Naive thymus-derived CD4-positive, alpha-beta T cell (primary cell): ENCODE results near the gene ORC4. TPM values are rescaled to one million over a fixed set of nuclear protein-coding genes. Genes with fewer than 3 reads are reported as not detected.
"Not testable (repeated sequence)": the region's sequence is repeated elsewhere in the genome, so short reads cannot be mapped to it uniquely, and the experiment has no call there.

Experiments used
- ATAC-seq: fragments of 150-1000 bp; cut with Tn5 transposase; 2 replicates; pipeline ENCODE4 v1.10.0; 2021; ENCODE audit warnings: mild to moderate bottlenecking, moderate library complexity
- CTCF ChIA-PET: fragments of 350-600 bp; sonication (Branson Sonifier 250); formaldehyde crosslinking; loops from one replicate; lab custom pipeline; 2021; ENCODE audit warnings: antibody characterized with exemption; lab: Charles Lee
- POLR2A ChIA-PET: fragments of 350-600 bp; sonication (Branson Sonifier 250); formaldehyde crosslinking; loops from one replicate; lab custom pipeline; 2021; ENCODE audit warnings: antibody characterized with exemption, inconsistent platforms; lab: Charles Lee
- DNase-seq, 9 donors: peaks; one replicate each; pipeline versions ENCODE4 v3.0.0 to v3.0.0-alpha.2; 2020 to 2022; ENCODE audit warnings: mixed read lengths in 1 of 9
- H3K27ac ChIP-seq: one replicate; pipeline ENCODE4 v1.7.0; 2013; ENCODE audit warnings: mild to moderate bottlenecking, low read depth, low read length, moderate library complexity
- H3K27me3 ChIP-seq, 2 donors: one replicate each; pipeline ENCODE4 v1.7.0; 2013; ENCODE audit warnings: low read length in 2 of 2, mild to moderate bottlenecking in 2 of 2, moderate library complexity in 2 of 2; ENCODE audit not compliant: control insufficient read depth in 2 of 2, insufficient read depth in 2 of 2
- H3K36me3 ChIP-seq, 3 experiments: 1 replicate in 2 of 3; 2 replicates in 1 of 3; pipeline ENCODE4 v1.7.0; 2013; ENCODE audit warnings: low read length in 3 of 3, mild to moderate bottlenecking in 3 of 3, moderate library complexity in 1 of 3; ENCODE audit not compliant: insufficient read depth in 3 of 3, control insufficient read depth in 2 of 3
- H3K4me1 ChIP-seq, 2 donors: one replicate each; pipeline ENCODE4 v1.7.0; 2013; ENCODE audit warnings: low read length in 2 of 2, mild to moderate bottlenecking in 2 of 2, moderate library complexity in 1 of 2; ENCODE audit not compliant: control insufficient read depth in 2 of 2, insufficient read depth in 2 of 2
- H3K4me3 ChIP-seq: 2 replicates; pipeline ENCODE4 v1.7.0; 2013; ENCODE audit warnings: mild to moderate bottlenecking, low read length
- H3K9me3 ChIP-seq, 3 experiments: 1 replicate in 2 of 3; 2 replicates in 1 of 3; pipeline ENCODE4 v1.7.0; 2013; ENCODE audit warnings: low read length in 3 of 3; ENCODE audit not compliant: control insufficient read depth in 2 of 3
- H3K27ac Mint-ChIP-seq, 9 donors: one replicate each; pipeline ENCODE4 v1.8.0; 2020 to 2022; ENCODE audit warnings: mixed read lengths in 9 of 9, mild to moderate bottlenecking in 8 of 9, moderate library complexity in 5 of 9, inconsistent platforms in 2 of 9
- H3K27me3 Mint-ChIP-seq, 5 donors: one replicate each; pipeline ENCODE4 v1.8.0; 2021 to 2022; ENCODE audit warnings: mixed read lengths in 5 of 5, mild to moderate bottlenecking in 1 of 5
- H3K36me3 Mint-ChIP-seq, 5 donors: one replicate each; pipeline ENCODE4 v1.8.0; 2020 to 2022; ENCODE audit warnings: mixed read lengths in 5 of 5, mild to moderate bottlenecking in 3 of 5, inconsistent platforms in 1 of 5
- H3K4me1 Mint-ChIP-seq, 7 donors: one replicate each; pipeline ENCODE4 v1.8.0; 2020 to 2022; ENCODE audit warnings: mixed read lengths in 7 of 7, mild to moderate bottlenecking in 3 of 7, inconsistent platforms in 1 of 7
- H3K4me3 Mint-ChIP-seq, 10 donors: one replicate each; pipeline ENCODE4 v1.8.0; 2020 to 2022; ENCODE audit warnings: mild to moderate bottlenecking in 10 of 10, mixed read lengths in 10 of 10, moderate library complexity in 6 of 10, inconsistent platforms in 2 of 10
- H3K9me3 Mint-ChIP-seq, 11 donors: one replicate each; pipeline ENCODE4 v1.8.0; 2020 to 2022; ENCODE audit warnings: mixed read lengths in 11 of 11, mild to moderate bottlenecking in 4 of 11, inconsistent platforms in 1 of 11, moderate library complexity in 1 of 11
- intact Hi-C, 2 donors: fragments of 100-400 bp; cut with micrococcal nuclease; formaldehyde crosslinking; loops; one replicate each; pipeline ENCODE4 v1.15.1; 2023
- polyA plus RNA-seq, 2 donors: library from polyadenylated mRNA; unstranded; fragments of 300-500 nt; fragmentation: Illumina TruSeq; gene quantifications; one replicate each; pipeline ENCODE4 v1.2.3, GENCODE V29; 2021
- total RNA-seq, 6 experiments: library from RNA in 5 of 6; stranded (reverse) in 5 of 6; gene quantifications; 1 replicate in 5 of 6; 2 replicates in 1 of 6; pipeline ENCODE4 v1.2.3 and lab custom pipeline; 2021 to 2026

Gene ORC4
- total and polyA plus RNA-seq, 7 experiments from 2014 or later: 34.1 to 63.7 (median 46.5) TPM

DNA sequence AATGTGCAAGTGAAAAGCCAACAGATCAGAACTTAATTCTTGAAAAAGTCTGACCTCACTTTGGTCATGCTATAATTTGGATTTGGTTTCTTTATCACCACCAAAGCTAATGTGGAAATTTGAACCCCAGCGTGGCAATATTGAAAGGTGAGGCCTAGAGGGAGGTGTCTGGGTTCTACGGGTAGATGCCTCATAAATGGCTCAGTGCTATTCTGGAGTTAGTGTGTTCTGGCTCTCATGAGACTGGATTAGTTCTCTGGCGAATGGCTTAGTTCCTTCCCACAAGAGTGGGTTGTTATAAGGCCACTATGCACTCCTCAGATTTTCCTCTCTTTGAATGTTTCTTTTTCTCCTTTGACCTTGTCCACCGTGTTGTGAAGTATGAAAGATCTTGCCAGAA, 22.3 kb downstream of the ORC4 start:
- intact Hi-C loops: loop anchor here in 1 of 2 donors (10.0 kb wide), 1 partner anchor 297 kb away; no protein-coding TSS in a partner anchor
- POLR2A ChIA-PET: no interaction called here

GRCh38 chr2:147996828-147997227, 23.7 kb downstream of the ORC4 start:
- CTCF ChIA-PET: no interaction called here

More for the DNA sequence above, 22.3 kb downstream of the ORC4 start:
- Histone ChIP-seq H3K27ac (no peak overlapping the region), H3K4me3 (no peak overlapping the region), H3K27me3 (no peaks in the 10 kb centered on the region), H3K36me3 (peaks cover 0 to 14% (median 0%) of the 10 kb centered on the region in 3 experiments), H3K9me3 (peaks cover 0 to 4% (median 0%) of the 10 kb centered on the region in 3 experiments), H3K4me1 (no peaks in the 10 kb centered on the region)
- Mint-ChIP-seq H3K9me3 (peaks cover 1 to 37% (median 19%) of the 10 kb centered on the region in 11 donors), H3K4me3 (no peak overlapping the region), H3K4me1 (peaks cover 7 to 68% (median 57%) of the 10 kb centered on the region in 7 donors), H3K36me3 (peaks cover 14 to 52% (median 36%) of the 10 kb centered on the region in 5 donors), H3K27ac (peak overlapping the region in 2 of 9 donors; percentile 11 to 35), H3K27me3 (no peaks in the 10 kb centered on the region)
- CTCF ChIA-PET: interaction anchor here (0.5 to 0.7 kb wide), 2 partner anchors 10 to 977 kb away, joined by 3 to 4 read pairs; no protein-coding TSS in a partner anchor
- no peak for DNase-seq
- ATAC-seq: no peak

GRCh38 chr2:147994965-147995364, 25.6 kb downstream of the ORC4 start:
- intact Hi-C loops: loop anchor here in 1 of 2 donors (5.0 to 10.0 kb wide), 3 partner anchors 72 to 1567 kb away; no protein-coding TSS in a partner anchor
- not testable (repeated sequence) for H3K27me3 Mint-ChIP-seq

More at GRCh38 chr2:147996828-147997227, 23.7 kb downstream of the ORC4 start:
- Mint-ChIP-seq H3K9me3 (peaks cover 0 to 23% (median 8%) of the 10 kb centered on the region in 11 donors), H3K4me3 (no peak overlapping the region), H3K27me3 (no peaks in the 10 kb centered on the region), H3K4me1 (peaks cover 12 to 68% (median 55%) of the 10 kb centered on the region in 7 donors), H3K36me3 (peaks cover 4 to 38% (median 24%) of the 10 kb centered on the region in 5 donors), H3K27ac (peak overlapping the region in 1 of 9 donors; percentile 31)
- H3K4me3 ChIP-seq: no peak overlapping the region
- ATAC-seq: no peak
- DNase-seq: no peak
- POLR2A ChIA-PET: no interaction called here
- H3K27ac ChIP-seq: no peak overlapping the region
- H3K27me3 ChIP-seq: no peaks in the 10 kb centered on the region
- intact Hi-C loops: loop anchor here in 1 of 2 donors (10.0 kb wide), 1 partner anchor 298 kb away; no protein-coding TSS in a partner anchor
- no peaks in the 10 kb centered on the region for H3K4me1 ChIP-seq
- peaks cover 0 to 14% (median 0%) of the 10 kb centered on the region in 3 experiments for H3K36me3 ChIP-seq
- H3K9me3 ChIP-seq: peaks cover 0 to 4% (median 0%) of the 10 kb centered on the region in 3 experiments

DNA sequence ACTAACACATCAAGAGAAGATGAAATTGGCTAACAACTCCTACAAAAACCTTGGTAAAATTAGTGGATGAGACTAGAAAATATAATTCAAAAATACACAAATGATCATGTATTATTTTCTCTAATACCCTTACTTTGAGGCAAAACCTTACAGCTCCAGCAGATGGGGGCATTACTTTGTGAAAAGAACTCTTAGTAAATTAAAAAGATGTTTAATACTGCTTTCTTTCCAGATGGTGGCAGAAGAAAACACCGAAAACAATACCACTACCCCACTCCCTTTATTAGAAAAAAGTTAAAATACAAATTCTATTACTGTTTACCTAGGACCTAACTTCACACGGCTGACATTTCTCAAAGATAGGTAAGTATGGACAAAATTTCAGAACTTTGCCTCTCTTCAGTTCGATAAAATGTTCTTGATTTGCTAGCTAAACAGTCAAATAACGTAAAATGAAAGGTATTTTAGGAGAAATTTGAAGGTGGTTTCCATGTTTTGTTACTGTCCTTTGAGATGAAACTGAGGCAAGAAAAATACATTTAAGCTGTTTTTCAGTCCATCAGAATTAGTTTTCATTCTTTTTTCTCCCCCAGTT, 30.6 kb downstream of the ORC4 start:
- Mint-ChIP-seq H3K4me3 (no peak overlapping the region), H3K27me3 (no peaks in the 10 kb centered on the region), H3K27ac (peak overlapping the region in 7 of 9 donors; percentile 11 to 84 (median 28)), H3K4me1 (peaks cover 6 to 50% (median 42%) of the 10 kb centered on the region in 7 donors), H3K36me3 (peaks cover 0 to 6% (median 6%) of the 10 kb centered on the region in 5 donors), H3K9me3 (peaks cover 0 to 4% (median 0%) of the 10 kb centered on the region in 11 donors)
- ChIA-PET POLR2A (interaction anchor here (0.6 to 1.1 kb wide), 3 partner anchors 519 to 1570 kb away, joined by 4 read pairs; no protein-coding TSS in a partner anchor), CTCF (interaction anchor here (0.6 to 3.9 kb wide), 16 partner anchors 9 to 1002 kb away, joined by 3 to 53 read pairs (median 4); partner anchors contain the start of genes MBD5 and ORC4)
- Histone ChIP-seq H3K36me3 (no peaks in the 10 kb centered on the region), H3K4me3 (no peak overlapping the region), H3K4me1 (no peaks in the 10 kb centered on the region), H3K9me3 (no peaks in the 10 kb centered on the region), H3K27me3 (no peaks in the 10 kb centered on the region), H3K27ac (no peak overlapping the region)
- ATAC-seq (peak; percentile 87), DNase-seq (peak in 7 of 9 donors; percentile 37 to 70 (median 52))
- intact Hi-C loops: loop anchor here (1.0 to 10.0 kb wide), 9 partner anchors 30 to 1572 kb away; partner anchors contain the start of gene ORC4 (in 1 of the 2)

More at GRCh38 chr2:147994965-147995364, 25.6 kb downstream of the ORC4 start:
- peaks cover 0 to 33% (median 20%) of the 10 kb centered on the region in 5 donors for H3K36me3 Mint-ChIP-seq
- not testable (repeated sequence) for H3K27ac ChIP-seq, H3K9me3 ChIP-seq, DNase-seq, H3K27me3 ChIP-seq, H3K4me3 Mint-ChIP-seq, H3K4me3 ChIP-seq, H3K27ac Mint-ChIP-seq, ATAC-seq, H3K4me1 ChIP-seq
- peaks cover 0 to 19% (median 7%) of the 10 kb centered on the region in 11 donors for H3K9me3 Mint-ChIP-seq
- peaks cover 0 to 14% (median 0%) of the 10 kb centered on the region in 3 experiments for H3K36me3 ChIP-seq
- ChIA-PET POLR2A (interaction anchor here (0.6 to 0.7 kb wide), 4 partner anchors 11 to 1005 kb away, joined by 3 to 4 read pairs (median 4); no protein-coding TSS in a partner anchor), CTCF (interaction anchor here (0.8 kb wide), 1 partner anchor 1005 kb away, joined by 3 read pairs; no protein-coding TSS in a partner anchor)
- peaks cover 10 to 60% (median 47%) of the 10 kb centered on the region in 7 donors for H3K4me1 Mint-ChIP-seq

DNA sequence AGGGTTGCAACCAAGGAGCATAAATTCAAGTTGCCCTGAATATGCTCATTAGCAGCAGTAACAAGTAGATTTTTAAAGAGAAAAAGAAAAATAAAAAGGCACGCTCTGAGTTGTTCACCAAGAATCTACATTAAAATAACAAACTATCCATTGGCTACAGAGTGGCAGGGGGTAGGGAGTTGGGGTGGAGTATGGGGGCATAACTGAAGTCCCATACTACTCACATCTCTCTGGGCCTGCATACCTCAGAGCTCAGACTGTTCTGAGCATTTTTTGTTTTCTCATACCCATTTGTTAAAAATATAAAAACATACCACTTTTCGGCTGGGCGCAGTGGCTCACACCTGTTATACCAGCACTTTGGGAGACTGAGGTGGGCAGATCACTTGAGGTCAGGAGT, 31.4 kb downstream of the ORC4 start:
- Histone ChIP-seq H3K4me3 (no peak overlapping the region), H3K4me1 (peaks cover 0 to 5% of the 10 kb centered on the region in 2 donors), H3K36me3 (no peaks in the 10 kb centered on the region), H3K27me3 (no peaks in the 10 kb centered on the region), H3K27ac (no peak overlapping the region), H3K9me3 (no peaks in the 10 kb centered on the region)
- Mint-ChIP-seq H3K36me3 (peaks cover 0 to 2% (median under 1%) of the 10 kb centered on the region in 5 donors), H3K9me3 (peaks cover 0 to under 1% (median 0%) of the 10 kb centered on the region in 11 donors), H3K27me3 (no peaks in the 10 kb centered on the region), H3K4me1 (peaks cover 6 to 57% (median 46%) of the 10 kb centered on the region in 7 donors), H3K27ac (no peak overlapping the region), H3K4me3 (no peak overlapping the region)
- ChIA-PET POLR2A (interaction anchor here (0.6 to 1.1 kb wide), 2 partner anchors 539 to 1571 kb away, joined by 4 read pairs; no protein-coding TSS in a partner anchor), CTCF (interaction anchor here (0.6 to 3.9 kb wide), 13 partner anchors 9 to 1003 kb away, joined by 3 to 53 read pairs (median 4); no protein-coding TSS in a partner anchor)
- intact Hi-C loops: loop anchor here (1.0 kb wide), 2 partner anchors 52 to 1001 kb away; no protein-coding TSS in a partner anchor
- ATAC-seq (no peak), DNase-seq (no peak)

- peak overlapping the region in 2 of 9 donors; percentile 31 to 45 for H3K27ac Mint-ChIP-seq
- no peak overlapping the region for H3K4me3 ChIP-seq
Measured at GRCh38 chr2:147980940-147981528, 39.5 kb downstream of the ORC4 start.

More at GRCh38 chr2:147980940-147981528, 39.5 kb downstream of the ORC4 start:
- Mint-ChIP-seq H3K9me3 (peaks cover 0 to 15% (median 4%) of the 10 kb centered on the region in 11 donors), H3K27me3 (no peaks in the 10 kb centered on the region), H3K36me3 (peaks cover 0 to 43% (median 29%) of the 10 kb centered on the region in 5 donors), H3K4me3 (peak overlapping the region in 1 of 10 donors; percentile 27), H3K4me1 (peaks cover 21 to 77% (median 70%) of the 10 kb centered on the region in 7 donors)
- ChIA-PET CTCF (interaction anchor here (0.9 kb wide), 1 partner anchor 1005 kb away, joined by 3 read pairs; no protein-coding TSS in a partner anchor), POLR2A (no interaction called here)
- peaks cover 0 to 7% (median 0%) of the 10 kb centered on the region in 3 experiments for H3K36me3 ChIP-seq
- intact Hi-C loops: no loop called here
- no peak overlapping the region for H3K27ac ChIP-seq
- H3K4me1 ChIP-seq: peaks cover 0 to 11% of the 10 kb centered on the region in 2 donors
- H3K9me3 ChIP-seq: no peaks in the 10 kb centered on the region
- no peaks in the 10 kb centered on the region for H3K27me3 ChIP-seq
- DNase-seq (no peak), ATAC-seq (no peak)
